GM19467 (cell line): ENCODE data around the gene HOXA13.

Experiments used
- ATAC-seq: cut with Tn5 transposase; IDR thresholded peaks from one replicate; pipeline ENCODE4 v1.9.1; 2021; ENCODE audit warnings: mild to moderate bottlenecking, moderate library complexity; ENCODE audit not compliant: unreplicated experiment

The HOXA13 gene

DNA sequence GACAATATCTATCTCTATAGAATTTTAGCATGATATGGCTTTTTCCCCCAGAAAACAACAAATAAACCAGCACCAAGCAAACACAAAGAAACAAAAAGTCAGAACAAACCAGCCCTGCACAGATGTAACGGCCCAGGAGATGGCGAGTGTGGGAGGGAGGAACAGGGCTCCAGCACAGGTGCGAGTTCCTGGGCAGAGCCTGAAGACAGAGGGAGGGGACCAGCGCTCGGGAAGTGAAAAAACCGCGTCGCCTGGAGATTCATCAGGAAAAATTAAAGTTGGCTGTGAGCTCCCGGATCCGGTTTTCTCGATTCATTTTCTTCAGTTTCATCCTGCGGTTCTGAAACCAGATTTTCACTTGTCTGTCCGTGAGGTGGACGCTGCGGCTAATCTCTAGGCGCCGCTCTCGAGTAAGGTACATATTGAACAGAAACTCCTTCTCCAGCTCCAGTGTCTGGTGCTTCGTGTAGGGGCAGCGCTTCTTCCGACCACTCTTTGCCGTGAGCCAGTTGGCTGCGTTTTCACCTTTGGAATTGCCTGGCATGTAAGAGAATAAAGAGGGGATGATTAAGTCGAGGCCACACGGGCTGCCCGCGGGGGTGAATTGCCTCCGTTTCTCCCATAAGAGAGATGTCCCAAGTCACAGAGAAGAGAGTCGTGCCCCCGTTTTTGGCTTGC, 28.1 kb downstream of the HOXA13 start:
- no peak for ATAC-seq

DNA sequence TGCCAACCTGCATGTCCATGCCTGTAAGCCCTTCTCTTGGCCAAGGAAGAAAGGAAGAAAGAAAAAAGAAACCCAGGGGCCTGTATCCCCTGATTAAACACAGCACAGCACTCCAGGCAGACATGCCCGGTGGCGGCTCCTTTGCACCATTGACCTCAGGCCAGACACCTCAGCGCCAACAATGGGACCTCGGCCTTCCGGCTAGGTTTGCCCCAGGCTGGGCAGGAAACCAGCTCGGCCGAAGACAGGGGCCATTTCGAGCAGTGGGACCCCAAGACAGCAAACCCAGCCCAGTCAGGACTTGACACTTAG, 28.6 kb downstream of the HOXA13 start:
- ATAC-seq, result no peak

DNA sequence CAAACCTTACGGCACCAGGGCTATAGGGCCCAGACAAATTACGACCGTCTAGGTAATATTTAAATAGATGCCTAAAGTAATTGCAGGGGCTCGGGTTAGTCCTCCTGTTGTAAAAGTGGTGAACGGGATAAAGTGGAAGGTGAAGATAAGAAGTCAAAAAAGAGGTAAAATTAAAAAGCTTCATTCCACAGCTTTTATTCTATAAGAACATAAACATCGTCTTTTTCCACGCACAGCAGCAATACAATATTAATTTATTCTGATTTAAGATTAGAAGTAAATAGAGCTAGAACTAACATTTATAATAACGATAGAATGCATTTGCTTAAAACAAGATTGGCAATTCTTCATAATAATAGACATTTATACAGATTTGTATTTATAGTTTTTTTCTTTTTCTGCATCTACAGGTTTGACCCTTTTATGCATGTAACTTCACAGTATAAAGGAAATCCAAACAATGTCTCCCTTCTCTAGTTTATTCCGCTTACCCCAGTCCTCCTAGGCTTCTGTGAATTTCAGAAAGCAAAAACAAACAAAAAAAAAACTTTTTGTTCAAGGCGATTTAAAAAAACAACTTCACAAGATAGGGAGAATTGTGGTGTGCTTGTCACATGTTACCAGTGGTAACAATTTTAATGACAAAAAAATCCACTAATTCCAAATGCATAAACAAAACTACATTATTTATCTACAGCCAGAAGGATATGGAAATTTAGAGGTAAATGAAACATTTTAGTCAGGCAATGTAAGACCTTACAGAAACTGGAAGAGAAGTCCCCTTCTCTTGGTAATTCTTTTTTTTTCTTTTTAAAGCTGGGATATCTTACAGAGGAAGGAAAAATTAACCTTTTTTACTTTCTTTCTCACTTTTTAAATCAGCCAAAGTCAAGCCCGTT, 29.2 kb downstream of the HOXA13 start:
- ATAC-seq, result no peak

DNA sequence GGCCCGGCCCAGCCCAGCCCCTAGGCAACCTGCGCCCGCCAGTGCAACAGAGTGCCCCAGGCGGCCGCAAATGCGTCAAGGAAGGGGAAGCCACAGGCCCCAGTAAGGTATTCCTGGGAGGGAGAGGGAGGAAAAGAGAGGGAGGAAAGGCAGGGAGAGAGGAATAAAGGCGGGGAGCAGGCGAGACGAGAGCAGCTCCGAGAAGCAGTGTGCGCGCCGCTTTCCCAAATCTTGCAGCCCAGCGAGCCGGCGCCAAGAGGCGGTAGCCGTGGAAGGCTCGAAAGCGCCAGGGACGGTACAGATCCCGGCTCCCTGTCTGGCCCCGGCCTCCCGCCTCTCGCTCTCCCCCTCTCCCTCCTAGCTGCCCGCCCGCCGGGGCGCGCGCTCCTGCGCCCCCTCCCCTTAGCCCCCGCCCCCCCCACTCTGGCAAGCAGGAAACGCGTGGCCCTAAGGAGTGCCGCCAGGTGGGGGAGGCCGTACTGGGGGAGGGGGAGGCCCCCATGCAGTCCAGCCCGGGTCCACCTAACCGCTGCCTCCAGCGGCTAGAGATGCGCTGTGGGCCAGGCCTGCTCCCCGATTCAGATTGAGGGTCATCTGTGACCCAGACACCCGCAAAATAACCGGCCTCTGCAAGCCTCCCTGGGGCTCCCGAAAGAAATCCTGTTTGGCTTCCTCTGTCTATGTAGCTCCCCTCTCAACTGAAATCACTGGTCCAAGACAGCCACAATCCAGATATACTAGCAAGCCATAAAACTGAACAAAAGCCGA, 30.0 kb downstream of the HOXA13 start:
- no peak for ATAC-seq

DNA sequence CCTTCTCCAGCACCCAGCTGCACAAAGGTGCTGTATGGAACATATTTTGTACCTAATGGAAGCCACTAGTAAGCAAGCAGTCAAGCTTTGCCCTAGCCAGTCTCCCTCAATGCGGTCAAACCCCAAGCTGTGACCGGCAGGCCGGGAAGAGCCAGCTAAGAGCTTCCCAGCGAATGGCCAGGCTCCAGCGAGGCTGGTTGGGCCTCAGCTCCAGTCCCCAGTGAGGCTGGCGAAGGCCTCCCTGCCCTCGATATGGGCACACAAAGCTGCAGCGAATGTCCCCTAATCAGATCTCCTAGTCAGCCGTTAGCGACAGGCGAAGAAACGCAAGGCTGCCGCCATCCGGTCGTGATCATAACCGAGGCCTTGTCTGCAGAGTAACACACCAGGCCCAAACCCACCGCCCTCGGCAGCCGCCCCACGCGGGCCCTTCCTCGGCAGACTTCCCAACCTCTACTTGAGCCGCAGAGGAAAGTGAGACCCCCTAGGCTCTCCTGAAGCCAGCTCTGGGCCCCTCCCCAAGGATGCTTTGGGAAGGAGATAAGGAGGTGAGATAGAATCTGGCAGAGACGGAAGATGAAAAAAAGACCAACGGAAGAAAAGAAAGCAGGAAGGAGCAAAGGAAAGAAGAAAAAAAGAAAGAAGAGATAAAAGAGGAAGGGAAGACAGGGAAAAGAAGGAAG, 31.5 kb downstream of the HOXA13 start:
- ATAC-seq, result no peak

DNA sequence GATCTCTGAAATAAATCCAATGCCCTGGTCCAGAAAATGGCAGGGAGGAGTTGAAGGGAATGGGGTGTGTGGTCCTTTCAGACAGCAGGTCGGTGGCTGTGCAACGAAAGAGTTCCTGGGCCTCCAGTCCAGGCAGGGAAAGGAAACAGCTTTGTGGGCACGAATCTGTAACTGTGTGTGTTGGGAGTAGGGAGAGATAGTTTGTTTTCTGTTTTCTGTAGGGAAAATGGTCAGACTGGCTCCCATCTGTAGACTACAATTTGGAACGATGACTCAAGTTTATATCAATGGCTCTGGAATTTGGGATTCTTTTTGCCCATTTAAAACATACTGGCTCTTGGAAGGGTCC, 32.0 kb downstream of the HOXA13 start:
- ATAC-seq, result no peak

DNA sequence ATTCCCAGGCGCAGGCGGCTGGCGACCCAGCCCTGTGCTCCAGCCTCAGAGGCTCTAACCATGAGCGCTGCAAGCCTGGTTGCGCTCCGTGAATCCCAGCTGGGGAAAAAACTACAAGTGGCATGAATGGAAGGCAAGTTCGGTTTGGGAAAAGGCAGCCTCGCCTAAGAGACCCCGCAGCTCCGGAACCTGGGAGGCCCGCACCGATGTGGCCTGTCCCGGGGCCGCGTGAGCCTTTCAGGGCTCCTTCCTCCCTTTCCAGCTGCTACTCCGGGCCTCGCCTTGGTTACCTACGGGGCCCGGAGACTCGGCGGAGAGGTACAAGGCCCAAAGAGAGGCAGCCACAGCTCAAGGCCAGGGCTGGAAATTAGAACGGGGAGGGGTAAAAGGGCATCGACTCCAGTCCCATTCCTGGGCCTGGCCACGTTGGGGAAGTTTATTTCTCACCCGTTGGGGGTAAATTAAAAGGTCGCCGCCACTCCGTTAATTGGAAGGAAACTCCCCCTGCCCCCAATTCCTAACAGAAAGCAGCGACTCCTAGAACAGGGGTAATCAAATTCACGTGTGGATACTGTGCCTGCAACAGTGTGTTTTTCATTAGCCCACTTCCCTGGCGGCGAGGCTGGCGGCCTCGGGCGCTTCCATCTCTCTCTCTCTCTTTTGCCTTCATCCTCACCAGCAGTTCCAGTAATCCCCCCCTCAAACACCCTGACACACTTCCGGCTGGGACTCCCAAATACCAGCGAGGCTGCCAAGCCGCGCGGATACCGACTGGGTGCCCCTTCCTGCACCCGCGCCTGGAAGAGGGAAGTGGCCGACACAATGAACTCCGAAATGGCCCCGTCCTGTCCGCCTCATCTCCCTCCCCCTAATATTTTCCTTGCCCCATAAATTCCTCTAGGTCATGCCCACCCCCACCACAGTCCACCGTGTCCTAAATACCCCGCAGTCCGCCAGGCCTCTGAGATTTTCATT, 33.1 kb downstream of the HOXA13 start:
- ATAC-seq, result no peak

DNA sequence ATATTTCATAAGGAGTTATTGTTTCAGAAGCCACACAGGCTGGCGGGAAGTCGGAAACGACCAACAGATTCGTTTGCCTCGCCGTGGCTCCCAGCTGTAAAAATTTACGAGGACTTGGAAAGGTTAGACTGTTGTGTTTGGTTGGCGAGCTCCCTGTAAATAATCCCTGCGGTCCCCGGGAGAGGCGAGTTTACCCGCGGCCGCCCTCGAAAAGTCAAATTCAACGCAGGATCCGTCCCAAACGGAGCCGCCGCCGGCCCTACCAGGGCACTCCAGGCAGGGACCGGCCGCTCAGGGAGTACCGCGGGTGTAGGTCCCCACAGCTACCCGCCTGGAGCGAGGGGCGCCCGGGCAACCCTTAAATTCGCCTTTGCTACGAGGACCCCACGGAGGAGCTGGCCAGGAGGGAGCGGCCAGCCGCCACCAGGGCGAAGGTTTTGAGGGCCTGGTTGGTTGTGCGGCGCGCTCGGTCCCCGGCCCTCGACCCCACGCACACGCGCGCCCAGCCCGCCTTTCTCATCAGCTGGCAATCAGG, 33.8 kb downstream of the HOXA13 start:
- ATAC-seq, result no peak

DNA sequence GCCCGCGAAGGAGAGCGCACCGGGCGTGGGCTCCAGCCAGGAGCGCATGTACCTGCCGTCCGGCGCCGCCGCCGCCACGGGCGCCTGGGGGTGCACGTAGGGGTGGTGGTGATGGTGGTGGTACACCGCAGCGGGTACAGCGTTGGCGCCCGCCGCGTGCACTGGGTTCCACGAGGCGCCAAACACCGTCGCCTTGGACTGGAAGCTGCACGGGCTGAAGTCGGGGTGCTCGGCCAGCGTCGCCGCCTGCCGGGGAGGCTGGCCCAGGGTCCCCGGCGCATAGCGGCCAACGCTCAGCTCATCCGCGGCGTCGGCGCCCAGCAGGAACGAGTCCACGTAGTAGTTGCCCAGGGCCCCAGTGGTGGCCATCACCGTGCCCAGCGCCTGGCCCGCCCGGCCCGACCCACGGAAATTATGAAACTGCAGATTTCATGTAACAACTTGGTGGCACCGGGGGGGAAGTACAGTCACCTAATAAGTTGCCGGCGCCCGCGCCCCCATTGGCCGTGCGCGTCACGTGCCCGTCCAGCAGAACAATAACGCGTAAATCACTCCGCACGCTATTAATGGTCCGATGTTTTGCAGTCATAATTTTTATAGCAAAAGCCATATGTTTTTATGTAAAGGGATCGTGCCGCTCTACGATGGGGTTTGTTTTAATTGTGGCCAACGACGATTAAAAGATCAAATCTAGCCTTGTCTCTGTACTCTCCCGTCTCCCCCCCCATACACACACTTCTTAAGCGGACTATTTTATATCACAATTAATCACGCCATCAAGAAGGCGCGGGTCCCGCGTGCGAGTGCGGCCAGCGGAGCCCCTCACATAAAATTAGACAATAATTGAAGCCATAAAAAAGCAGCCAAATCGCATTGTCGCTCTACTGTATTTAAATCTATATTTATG, 34.5 kb downstream of the HOXA13 start, which contains the start of gene HOXA9:
TSS of gene HOXA9 (minus strand) at position 449 of the 907 bp plus-strand sequence. CDS start at position 369, 80 bp downstream.
- no peak for ATAC-seq

DNA sequence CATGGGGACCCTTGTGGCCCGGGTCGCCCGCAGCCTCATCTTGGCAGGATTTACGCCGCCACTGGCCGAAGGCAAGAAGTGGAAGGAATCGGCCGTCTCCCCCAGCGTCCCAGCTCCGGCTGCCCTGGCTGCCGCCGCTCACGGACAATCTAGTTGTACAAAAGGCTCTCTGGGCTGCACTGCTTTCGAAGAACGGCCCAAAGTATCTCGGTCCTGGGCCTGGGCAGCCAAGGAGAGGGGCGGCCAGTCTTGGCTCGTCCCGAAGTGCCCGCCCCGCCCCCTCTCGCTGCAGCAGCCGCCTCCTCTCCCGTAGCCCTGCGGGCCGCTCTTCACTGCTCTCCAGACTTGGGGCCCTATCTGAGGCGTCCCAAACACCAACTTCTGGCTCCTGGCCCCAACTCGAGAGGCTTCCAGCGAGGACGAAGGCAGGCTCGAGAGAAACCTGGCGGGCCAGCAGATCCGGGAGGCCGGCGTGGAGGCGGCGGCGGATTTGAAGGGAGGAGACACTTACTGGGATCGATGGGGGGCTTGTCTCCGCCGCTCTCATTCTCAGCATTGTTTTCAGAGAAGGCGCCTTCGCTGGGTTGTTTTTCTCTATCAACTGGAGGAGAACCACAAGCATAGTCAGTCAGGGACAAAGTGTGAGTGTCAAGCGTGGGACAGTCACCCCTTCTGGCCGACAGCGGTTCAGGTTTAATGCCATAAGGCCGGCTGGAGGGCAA, 35.4 kb downstream of the HOXA13 start:
- ATAC-seq, result no peak

DNA sequence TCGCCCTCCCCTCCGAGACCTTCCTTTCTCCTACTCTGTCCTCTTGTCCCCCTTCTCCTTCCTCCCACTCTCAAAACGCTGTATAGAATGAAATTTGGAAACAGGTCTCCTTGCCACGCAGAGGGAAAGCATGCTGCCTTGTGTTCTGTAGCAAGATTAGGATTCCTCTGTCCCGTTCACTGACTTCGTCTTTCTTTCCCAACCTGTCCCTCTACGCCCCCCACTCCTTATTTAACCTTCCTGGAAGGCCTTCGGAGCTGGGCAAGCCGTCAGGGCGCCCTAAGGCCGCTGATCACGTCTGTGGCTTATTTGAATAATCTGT, 35.9 kb downstream of the HOXA13 start:
- ATAC-seq, result no peak

DNA sequence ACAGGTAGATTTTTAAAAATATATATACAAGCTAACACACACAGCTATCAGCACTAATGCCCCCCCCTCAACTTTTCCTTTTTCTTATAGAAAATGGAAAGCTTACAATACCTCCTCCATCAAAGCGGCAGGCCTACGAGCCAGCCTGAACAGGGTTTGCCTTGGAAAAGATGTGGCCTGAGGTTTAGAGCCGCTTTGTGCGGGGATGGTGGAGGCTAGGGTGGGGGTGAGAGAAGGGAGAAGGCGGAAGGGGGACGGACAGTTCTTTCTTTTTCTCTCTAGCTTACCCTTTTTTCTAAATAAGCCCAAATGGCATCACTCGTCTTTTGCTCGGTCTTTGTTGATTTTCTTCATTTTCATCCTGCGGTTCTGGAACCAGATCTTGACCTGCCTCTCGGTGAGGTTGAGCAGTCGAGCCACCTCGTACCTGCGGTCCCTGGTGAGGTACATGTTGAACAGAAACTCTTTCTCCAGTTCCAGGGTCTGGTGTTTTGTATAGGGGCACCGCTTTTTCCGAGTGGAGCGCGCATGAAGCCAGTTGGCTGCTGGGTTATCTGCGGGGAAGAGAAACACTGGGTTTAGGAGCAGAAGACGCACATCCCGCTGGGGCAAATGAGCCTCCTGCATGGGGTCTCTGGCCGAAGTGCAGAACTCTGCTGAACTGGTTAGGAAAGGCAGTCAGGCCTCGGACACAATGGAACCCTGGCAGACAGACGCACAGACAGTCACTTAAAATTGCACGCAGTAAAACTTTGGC, 36.4 kb downstream of the HOXA13 start:
- ATAC-seq, result no peak

DNA sequence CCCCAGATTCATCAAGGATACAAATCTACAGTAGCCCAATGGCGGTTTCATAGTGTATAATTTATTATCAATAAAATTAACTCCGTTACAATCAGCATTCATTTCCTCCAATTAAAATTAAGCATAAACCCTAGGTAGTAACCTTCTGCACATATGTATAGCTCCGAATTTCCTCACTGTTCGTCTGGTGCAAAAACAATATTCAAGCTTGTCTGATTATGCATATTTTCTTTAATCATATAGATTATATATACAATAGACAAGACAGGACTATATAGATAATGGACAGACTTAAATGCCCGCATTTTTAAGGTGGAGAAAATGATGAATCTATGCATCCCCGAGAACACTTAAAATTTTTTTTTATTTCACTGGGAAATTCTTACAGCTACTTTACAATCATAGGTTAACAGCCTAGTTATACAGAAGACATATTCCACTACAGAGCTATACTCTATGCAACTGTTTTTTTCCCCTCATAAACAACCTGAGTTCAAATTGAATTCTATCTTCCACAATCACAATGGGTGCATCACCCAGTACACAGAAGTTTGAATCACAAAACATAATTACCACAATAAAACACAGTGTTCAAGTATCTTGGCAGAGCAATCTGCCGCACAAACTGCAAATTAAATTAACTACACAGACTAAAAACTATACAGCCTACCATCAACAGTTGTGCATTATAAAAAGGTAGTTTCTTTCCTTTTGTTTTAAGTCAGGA, 37.2 kb downstream of the HOXA13 start:
- ATAC-seq, result no peak

DNA sequence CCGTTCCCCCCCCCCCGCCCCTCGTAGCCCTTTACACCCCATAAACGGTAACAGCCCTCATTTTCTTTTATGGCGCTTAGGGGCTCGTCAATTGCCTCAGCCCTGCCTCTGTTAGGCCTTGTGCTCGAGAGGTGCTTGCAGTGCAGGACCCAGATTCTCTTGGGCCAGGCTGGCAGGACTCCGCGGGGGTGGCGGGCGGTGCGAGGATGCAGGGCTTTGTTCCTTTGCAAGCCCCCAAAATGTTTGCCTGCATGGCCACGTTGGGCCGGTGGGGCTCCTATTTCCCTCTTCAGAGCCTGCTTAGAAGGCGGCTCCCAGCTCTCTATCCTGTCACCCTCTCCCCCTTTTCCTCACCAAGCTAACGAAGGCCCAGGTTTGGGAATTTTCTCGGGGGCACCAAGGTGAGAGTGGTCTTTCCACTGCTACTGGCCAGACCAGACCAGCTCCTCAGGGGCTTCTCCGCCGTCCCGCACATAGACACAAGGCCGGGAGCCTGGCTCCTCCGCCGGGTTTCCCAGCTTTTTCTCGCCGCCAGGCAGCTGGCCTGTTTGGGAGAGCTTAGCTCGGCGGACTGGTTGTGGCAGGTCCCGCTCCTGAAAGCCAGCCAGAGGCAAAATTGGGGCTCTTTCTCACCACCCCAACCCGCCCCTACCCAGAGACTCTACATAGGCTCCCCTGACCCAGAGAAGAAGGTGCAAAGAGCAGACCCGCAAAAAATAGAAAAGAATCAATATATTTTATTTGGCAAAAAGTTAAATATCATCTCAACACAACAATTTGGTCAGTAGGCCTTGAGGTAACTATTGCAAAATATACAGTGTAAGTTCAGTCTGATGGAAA, 38.0 kb downstream of the HOXA13 start:
- ATAC-seq, result no peak

DNA sequence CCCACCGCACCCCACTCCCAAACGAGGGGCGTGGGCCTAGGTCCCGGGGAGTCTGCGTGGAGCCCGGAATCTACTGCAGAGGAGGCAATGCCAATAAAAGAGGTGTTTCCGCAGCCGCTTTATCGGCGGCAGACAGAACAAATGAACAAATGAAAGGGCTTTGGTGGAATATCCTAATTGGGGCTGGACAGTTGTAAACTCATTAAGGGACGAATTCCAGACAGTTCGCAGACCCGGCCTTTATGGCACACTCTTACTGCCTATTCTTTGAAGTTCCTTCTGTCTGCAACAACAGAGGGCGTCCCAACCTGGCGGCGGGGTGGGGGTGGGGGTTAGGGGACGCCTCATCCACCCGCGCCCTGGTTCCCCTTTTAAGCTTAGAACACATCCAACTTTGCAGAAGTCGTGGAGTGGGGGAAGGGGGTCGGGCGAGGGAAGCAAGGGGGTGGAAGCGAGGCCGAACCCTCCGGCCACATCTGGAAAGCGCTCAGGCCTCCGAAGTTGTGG, 38.6 kb downstream of the HOXA13 start:
- no peak for ATAC-seq
